HG02798 (cell line): Measurements from ENCODE around the gene NECTIN2.

Experiments used
- ATAC-seq: cut with Tn5 transposase; IDR thresholded peaks from one replicate; pipeline ENCODE4 v1.9.1; 2021; ENCODE audit warnings: mild to moderate bottlenecking; ENCODE audit not compliant: unreplicated experiment, poor library complexity

NECTIN2 gene

DNA sequence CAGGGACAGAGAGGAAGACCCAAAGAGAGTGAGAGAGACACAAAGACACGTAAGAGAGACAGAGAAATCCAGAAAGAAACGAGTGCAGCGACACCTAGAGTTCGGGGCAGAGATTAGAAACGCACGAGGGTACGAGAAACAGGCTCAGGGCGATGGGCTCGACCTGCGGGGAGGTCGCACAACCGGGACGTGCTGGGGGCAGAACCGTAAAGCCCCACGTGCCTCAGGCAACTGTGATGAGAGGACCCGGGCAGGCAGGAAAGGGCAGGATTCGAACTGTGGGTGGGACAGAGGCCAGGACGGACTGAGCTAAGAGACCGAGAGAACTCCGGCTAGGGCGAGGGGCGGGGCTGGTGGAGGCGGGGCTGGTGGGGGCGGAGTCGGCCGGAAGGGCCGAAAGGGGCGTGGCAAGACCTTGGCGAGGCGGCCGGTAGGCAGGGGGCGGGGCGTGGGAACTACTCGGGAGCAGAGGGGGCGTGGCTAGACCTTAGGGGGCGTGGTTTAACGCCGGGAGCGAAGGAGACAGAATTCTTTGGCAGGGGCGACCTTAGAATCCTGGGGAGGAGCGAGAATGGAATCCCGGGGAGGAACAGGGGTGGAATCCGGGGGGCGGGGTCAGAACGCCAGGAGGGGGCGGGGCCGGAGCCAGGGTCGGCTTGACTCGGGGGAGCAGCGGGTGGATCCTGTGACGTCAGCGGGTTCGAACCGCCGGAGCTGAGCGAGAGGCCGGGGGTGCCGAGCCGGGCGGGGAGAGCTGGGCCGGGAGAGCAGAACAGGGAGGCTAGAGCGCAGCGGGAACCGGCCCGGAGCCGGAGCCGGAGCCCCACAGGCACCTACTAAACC lies at the start of gene NECTIN2:
NECTIN2 (plus strand) TSS at position 686 of the 843 bp plus-strand sequence. CDS start 229 bp downstream, outside the sequence.
- peak; percentile 42 for ATAC-seq

DNA sequence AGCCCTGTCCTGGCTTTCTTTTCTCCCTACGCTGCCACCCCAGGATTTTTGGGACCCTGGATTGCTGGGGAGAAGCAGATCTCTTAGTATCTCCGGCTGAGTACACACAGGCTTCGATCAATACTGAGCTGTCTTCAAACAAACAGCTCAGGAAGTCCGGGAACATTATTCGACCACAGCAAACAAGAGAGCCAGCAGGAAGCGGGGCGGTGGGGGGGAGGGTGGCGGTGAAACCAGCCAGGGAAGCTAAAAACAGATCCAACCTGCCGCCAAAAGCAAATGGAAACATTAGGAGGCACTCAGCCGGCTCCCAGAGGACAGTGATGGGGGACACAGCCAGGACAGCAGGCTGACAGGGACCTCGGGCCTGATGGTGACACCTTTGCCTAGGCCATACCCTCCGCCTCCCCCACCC lies 49.4 kb upstream of the NECTIN2 start:
- ATAC-seq: no peak

DNA sequence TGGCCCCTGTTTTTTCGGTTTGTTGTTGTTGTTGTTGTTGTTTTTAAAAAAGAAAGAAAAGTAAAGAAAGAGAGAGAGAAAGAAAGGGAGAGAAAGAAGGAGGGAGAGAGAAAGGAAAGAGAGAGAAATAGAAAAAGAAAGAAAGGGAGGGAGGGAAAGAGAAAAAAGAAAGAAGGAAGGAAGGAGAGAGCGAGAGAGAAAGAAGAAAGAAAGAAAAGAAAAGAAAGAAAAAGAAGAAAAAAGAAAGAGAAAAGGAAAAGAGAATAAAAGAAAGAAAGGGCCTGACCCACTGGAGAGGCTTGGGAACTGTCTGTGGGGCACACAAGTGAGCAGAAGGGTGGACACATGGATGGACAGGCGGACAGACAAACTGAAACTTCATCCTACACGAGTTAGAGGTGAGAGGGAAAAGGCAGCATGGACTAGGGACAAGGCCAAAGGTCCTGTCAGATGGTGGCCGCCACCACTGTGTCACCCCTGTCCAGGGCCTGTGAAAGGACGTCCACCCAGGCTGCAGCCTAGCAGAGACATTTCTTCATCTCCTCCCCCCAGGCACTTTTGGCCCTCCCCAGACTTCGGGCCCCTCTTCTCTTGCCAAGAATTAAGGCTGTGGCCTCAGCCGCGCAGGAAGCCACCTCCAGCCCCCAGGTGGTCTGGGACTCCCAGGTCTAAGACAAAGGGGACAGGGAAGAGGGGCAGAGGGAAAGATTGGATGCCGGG lies 46.3 kb upstream of the NECTIN2 start:
- ATAC-seq: no peak

DNA sequence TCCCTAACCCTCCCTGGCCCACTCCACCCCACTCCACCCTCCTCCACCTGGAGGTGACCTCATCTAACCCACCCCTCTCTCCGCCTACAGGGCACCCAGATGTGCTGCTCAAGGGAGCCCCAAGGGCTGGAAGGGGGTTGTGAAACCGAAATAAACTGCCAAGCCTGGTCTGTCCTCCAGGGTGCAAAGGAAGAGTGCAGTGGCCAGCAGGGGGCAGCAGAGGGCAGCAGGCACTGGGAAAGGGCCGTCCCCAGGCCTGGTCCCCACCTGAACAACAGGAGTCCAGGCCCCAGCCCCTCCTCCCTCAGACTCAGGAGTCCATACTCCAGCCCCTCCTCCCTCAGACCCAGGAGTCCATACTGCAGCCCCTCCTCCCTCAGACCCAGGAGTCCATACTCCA lies 45.6 kb upstream of the NECTIN2 start:
- ATAC-seq: peak; percentile 78

DNA sequence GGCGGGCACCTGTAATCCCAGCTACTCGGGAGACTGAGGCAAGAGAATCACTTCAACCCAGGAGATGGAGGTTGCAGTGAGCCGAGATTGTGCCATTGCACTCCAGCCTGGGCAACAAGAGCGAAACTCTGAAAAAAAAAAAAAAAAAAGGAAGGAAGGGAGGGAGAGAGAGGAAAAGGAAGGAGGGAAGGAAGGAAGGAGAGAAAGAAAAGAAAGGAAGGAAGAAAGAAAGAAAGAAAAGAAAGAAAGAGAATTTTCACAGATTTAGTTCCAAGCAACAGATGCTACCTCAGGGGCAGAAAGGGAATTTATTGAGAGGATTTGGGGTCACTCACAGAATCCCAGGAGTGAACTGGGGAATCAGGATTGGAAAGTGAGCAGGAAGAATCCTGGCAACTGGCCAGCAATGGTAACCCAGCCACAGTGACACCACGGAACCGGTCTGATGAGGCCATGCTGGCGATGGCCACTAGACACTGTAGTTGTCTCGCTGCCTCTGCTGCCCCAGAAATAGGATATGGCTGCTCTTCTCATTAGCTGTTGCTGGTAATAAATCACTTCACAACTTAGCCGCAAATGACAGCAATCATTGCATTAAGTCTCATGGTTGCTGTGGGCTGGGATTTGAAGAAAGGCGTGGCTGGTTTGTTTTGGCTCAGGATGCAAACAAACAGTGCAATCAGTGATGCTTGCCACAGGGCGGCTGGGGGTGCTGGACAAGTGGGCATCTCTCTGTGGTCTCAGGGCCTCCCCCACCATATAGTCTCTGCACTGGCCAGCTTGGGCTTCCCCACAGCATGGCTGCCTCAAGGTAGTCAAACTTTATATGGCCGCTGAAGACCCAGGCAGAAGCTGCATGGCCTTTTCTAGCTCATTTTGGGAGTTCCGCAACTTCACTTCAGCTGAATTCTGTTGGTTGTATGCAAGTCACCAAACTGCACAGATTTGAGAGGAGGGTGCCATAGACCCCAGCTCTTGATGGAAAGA lies 42.4 kb upstream of the NECTIN2 start:
- no peak for ATAC-seq

DNA sequence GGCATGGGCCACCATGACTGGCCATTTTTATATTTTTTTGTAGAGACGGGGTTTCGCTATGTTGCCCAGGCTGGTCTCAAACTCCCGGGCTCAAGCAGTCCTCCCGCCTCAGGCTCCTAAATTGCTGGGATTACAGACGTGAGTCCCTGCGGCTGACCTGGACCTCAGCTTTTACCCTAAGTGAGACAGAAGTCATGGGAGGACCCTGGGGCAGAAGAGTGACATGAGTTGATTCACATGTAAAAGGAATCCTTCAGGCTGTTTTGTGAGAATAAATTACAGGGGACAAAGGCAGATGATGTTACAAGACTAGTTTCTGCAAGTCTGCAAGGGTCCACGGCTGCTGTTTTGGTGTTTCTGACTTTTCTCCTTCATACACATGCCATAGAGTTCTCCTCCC lies 39.8 kb upstream of the NECTIN2 start:
- no peak for ATAC-seq

DNA sequence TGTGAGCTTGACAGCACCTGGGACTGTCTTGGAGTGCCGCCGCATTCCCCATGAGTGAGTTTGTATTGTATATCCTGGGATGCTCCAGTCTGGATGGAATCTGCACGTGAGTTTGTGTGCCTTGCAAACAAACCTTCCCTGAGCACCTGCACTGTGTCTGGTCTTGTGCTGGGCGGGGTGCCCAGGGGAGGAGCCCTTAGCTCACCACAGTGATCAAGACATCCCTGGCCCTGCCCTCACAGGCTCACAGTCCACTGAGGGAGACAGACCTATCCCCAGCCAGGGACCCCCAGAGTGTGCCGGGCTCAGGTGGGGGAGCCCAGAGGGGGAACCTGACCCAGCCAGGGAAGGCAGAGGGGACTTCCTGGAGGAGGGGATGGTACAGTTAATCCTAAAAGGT lies 38.9 kb upstream of the NECTIN2 start:
- ATAC-seq: no peak

DNA sequence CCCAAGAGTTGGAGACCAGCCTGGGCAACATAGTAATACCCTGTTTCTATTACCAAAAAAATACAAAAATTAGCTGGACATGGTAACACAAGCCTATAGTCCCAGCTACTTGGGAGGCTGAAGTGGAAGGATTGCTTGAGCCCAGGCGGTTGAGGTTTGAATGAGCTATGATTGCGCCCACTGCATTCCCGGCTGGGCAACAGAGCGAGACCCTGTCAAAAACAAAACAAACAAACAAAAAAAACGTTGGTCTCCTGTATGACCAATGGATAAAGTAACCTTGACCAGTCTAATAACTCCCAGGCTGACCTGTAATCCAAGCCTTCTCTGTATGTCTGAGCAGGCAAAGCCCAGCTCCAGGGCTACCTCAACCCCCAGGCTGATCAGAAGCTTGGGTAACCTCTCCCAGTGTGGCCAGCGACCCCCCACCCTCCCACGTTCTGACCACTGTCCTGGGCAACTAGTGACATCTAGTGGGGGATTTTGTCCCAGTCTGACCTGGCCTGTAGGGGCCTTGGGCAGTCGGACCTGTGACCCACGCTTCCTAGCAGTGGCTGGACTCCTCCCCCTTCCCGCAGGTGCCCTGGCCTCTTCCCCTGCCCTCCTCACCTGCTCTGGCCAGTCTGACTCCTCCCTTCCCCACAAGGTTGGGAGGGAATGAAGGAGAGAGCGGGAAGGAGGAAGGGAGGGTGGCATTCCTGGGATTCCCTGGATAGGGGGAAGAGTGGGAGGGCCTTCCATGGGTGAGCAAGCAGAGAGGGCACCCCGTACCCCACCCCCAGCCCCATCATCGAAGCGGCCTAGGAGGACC lies 38.2 kb upstream of the NECTIN2 start:
- no peak for ATAC-seq

DNA sequence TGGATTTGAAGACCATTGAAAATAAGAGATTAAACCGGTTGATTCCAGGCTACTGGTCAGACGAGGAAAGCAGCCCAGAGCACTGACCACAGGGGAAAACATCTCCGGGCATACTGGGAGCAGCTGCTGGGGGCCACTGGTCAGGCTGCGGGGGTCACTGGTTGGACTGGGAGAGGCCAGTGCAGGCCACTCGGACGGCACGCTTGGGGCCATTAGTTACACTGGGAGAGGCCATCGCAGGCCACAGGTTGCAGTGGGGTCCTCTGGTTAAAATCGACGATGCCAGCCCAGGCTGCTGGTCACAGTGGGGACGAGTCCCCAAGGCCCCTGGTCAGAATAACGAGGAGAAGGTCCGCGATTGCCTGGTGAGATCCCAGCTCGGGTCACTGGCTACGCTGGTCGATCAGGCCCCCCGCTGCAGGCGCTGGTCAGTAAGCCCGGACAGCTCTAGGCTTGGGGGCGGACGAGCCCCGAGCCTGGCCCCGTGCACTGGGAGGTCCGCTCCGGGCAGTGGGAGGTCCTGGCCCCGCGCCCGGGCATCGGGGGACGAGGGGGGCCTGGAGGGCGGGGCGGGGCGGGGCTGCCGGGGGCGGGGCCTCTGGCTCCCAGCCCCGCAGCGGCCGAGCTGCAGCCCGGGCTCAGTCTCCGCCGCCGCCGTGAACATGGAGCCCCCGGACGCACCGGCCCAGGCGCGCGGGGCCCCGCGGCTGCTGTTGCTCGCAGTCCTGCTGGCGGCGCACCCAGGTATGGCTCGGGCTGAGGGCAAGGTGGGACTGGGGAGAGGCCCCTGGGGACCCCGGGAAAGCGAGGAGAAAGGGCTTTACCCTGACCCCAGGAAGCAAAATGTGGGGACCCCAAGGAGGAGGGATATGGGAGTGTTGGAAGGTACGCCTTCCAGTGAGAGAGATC lies 37.4 kb upstream of the NECTIN2 start, which contains the start of gene BCAM:
BCAM (plus strand) TSS at position 641 of the 909 bp plus-strand sequence; CDS start at position 663, 22 bp downstream.
- ATAC-seq: no peak

DNA sequence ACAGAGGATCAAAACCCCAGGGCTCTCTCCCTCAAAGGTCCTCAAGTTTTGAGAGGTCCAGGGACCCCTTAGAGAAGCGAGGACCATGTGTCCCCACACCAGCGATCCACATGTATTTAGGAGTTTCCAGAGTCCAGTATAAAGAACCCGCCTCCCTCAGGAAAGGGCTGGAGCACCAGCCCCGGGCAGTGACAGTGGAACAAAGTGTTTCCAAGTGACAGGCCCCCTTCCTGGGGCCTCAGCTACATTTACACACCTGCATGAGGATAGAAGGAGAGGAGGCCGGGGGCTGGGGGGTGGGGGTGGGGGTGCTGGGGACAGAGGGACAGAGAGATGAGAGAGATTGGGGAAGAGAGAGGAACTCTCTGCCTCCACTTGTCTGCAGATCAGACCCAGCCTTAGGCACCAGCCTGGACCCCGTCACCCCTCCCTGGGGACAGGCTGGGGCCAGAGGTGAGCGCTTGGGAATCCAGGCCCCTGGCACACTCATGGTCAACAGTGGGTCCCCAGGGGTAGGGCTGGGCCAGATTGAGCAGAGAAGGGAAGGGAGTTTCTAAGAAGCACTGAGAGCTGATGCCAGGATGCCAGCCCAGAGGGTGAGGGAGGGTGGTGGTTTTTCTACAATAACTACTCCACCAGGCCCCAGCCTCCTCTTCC lies 36.4 kb upstream of the NECTIN2 start:
- no peak for ATAC-seq

DNA sequence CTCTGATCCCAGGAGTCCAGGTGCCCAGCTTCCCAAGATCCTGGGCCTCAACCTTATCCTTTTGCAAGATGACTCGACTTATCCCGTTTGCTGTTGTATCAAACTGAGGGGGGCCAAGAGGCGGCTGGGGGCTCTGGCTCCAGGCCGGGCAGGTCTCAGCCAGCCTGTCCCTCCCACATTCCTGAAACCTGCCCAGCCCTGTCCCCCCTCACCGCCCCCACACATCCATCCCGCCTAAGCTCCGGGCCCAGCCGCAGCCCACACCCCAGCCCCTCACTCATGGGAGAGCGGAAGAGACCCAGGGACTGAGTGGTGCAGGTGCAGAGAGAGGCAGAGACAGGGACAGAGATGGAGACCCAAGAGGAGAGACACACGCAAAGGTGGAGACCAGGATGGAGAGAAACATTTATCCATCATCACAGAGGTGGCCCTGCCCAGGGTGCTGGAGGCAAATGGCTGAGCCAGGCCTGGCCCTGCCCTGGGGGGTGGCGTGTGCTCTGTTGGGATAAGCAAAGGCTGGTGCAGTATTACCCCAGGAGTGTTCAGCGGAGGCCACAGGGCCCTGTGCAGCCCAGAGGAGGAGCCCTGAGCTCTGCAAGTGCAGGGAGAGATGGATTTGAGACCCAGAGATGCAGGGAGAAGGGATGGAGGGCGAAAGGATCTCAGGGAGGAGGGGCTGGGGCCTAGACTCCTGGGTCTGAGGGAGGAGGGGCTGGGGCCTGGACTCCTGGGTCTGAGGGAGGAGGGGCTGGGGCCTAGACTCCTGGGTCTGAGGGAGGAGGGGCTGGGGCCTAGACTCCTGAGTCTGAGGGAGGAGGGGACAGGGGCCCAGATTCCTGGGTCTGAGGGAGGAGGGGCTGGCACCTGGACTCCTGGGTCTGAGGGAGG lies 35.6 kb upstream of the NECTIN2 start:
- no peak for ATAC-seq

DNA sequence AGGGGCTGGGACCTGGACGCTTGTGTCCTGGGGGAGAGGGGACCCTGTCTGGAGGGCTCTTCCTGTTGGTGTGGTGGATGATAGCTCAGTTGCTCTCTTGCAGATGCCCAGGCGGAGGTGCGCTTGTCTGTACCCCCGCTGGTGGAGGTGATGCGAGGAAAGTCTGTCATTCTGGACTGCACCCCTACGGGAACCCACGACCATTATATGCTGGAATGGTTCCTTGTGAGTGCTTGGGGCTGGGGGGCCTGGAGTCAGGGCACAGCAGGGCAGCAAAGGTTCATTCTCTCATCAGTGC lies 35.0 kb upstream of the NECTIN2 start:
- no peak for ATAC-seq

DNA sequence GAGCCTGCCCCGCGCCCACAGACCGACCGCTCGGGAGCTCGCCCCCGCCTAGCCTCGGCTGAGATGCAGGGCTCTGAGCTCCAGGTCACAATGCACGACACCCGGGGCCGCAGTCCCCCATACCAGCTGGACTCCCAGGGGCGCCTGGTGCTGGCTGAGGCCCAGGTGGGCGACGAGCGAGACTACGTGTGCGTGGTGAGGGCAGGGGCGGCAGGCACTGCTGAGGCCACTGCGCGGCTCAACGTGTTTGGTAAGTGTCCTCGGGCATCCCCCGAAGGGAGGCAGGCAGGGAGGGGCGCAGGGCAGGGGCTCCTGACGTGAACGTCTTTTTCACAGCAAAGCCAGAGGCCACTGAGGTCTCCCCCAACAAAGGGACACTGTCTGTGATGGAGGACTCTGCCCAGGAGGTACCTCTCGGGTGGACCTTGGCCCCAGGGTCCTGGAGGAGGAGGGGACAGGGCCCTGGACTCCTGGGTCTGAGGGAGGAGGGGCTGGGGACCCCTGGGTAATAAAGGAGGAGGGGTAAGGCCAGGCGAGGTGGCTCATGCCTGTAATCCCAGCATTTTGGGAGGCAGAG lies 33.9 kb upstream of the NECTIN2 start:
- no peak for ATAC-seq

DNA sequence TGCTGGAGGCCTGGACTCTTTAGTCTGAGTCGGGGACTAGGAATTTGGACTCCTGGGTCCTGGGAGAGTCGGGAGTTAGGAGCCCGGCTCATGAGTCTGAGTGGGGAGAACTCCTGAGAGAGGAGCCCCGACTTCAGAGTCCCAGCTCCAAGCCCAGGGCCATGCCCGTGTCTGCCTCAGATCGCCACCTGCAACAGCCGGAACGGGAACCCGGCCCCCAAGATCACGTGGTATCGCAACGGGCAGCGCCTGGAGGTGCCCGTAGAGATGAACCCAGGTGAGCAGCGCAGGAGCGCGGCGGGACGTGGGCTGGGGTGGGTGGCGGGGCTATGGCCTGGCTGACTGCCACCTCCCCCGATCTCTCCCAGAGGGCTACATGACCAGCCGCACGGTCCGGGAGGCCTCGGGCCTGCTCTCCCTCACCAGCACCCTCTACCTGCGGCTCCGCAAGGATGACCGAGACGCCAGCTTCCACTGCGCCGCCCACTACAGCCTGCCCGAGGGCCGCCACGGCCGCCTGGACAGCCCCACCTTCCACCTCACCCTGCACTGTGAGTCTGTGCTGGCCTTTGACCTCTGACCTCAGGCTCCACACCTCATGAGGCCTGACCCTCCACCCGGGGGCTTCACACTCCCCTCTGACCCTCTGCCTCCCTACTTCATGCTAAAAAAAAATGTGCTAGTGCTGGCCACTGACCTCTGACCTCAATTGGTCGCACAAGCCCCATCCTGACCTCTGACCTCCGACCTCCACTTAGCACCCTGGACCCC lies 32.8 kb upstream of the NECTIN2 start:
- no peak for ATAC-seq

DNA sequence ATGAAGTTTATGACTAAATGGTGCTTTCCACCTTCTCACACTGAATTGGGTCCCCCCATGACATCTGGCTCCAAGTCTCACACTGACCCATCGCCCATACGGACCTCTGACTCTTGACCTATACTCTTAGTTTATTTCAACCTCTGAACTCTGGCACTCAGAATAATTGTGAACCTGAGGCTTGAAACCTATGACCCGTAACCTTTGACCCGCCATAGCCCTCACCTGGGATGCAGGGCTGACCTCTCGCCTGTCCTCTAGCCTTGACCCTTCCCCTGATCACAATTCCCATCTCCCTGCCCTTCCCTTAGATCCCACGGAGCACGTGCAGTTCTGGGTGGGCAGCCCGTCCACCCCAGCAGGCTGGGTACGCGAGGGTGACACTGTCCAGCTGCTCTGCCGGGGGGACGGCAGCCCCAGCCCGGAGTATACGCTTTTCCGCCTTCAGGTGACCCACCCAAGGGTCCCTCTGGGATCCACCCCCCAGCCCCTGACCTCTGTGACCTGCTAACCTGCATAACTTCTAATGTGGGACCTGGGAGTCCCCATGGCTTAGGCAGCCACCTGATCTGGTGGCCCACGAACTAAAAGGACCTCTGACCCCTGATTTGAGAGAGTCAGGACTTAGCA lies 32.1 kb upstream of the NECTIN2 start:
- no peak for ATAC-seq

DNA sequence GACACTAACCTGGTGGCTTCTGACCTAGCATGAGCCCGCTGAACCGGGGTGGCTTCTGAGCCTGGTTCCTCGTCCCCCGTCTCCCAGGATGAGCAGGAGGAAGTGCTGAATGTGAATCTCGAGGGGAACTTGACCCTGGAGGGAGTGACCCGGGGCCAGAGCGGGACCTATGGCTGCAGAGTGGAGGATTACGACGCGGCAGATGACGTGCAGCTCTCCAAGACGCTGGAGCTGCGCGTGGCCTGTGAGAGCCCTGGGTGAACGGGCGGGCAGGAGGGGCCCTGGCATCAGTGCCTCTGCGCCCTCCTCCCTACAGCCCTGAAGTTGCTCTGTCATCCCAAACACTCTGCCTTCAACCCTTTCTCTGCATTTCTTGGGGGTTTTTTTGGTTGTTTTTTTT lies 31.6 kb upstream of the NECTIN2 start:
- ATAC-seq: no peak
